LoVo (cell line): ENCODE data around the gene SPCS2.
"Not testable (repeated sequence)": the region's sequence is repeated elsewhere in the genome, so short reads cannot be mapped to it uniquely, and the experiment has no call there.

Experiments used
- DNase-seq: peaks from one replicate; pipeline ENCODE4 v3.0.0-alpha.2; 2016; ENCODE audit warnings: low spot score

Gene SPCS2

GRCh38 chr11:74950374-74950969, 1.4 kb downstream of the SPCS2 start:
- DNase-seq: no peak

- no peak for DNase-seq
Measured at GRCh38 chr11:74951226-74951625, 2.2 kb downstream of the SPCS2 start.

- DNase-seq: no peak
Measured at GRCh38 chr11:74952752-74953151, 3.7 kb downstream of the SPCS2 start.

GRCh38 chr11:74953451-74953850, 4.4 kb downstream of the SPCS2 start:
- no peak for DNase-seq

- no peak for DNase-seq
Measured at GRCh38 chr11:74954199-74954598, 5.1 kb downstream of the SPCS2 start.

GRCh38 chr11:74956397-74957015, 7.4 kb downstream of the SPCS2 start:
- DNase-seq: no peak

GRCh38 chr11:74957937-74958629, 9.0 kb downstream of the SPCS2 start:
- no peak for DNase-seq

GRCh38 chr11:74960128-74960527, 11.1 kb downstream of the SPCS2 start:
- DNase-seq: not testable (repeated sequence)

- DNase-seq: no peak
Measured at GRCh38 chr11:74966651-74967050, 17.6 kb downstream of the SPCS2 start.

- no peak for DNase-seq
Measured at GRCh38 chr11:74970852-74971395, 21.9 kb downstream of the SPCS2 start.

- DNase-seq: no peak
Measured at GRCh38 chr11:74971424-74971823, 22.4 kb downstream of the SPCS2 start.

- no peak for DNase-seq
Measured at GRCh38 chr11:74978041-74978440, 29.0 kb downstream of the SPCS2 start.

GRCh38 chr11:74980634-74981033, 31.6 kb downstream of the SPCS2 start:
- no peak for DNase-seq

- DNase-seq: no peak
Measured at GRCh38 chr11:74981888-74982287, 32.8 kb downstream of the SPCS2 start.

- no peak for DNase-seq
Measured at GRCh38 chr11:74984070-74984469, 35.0 kb downstream of the SPCS2 start.

- DNase-seq: no peak
Measured at GRCh38 chr11:74984730-74985129, 35.7 kb downstream of the SPCS2 start.

GRCh38 chr11:74988541-74989259, 39.6 kb downstream of the SPCS2 start, which contains the start of gene NEU3:
NEU3 (plus strand) TSS chr11:74988933; CDS start chr11:74989061, 128 bp downstream.
- peak; percentile 85 for DNase-seq

- DNase-seq: no peak
Measured at GRCh38 chr11:74989260-74989638, 40.2 kb downstream of the SPCS2 start.

GRCh38 chr11:74990150-74990549, 41.1 kb downstream of the SPCS2 start:
- DNase-seq: not testable (repeated sequence)

GRCh38 chr11:74990941-74991340, 41.9 kb downstream of the SPCS2 start:
- no peak for DNase-seq

- DNase-seq: no peak
Measured at GRCh38 chr11:74992852-74993251, 43.8 kb downstream of the SPCS2 start.

GRCh38 chr11:75000975-75001354, 51.9 kb downstream of the SPCS2 start:
- DNase-seq: no peak
